HepG2 (cell line): ENCODE data around the gene PDIA4. TPM values are rescaled to one million over a fixed set of nuclear protein-coding genes. Genes with fewer than 3 reads are reported as not detected.

Experiments used
- ATAC-seq: fragments of 200-7000 bp; cut with Tn5 transposase; 3 replicates; pipeline ENCODE4 v1.9.1; 2020; ENCODE audit warnings: mild to moderate bottlenecking, moderate library complexity
- BruUV-seq: library from RNA; stranded (reverse); fragments of 400-500 nt; replicated peaks from 2 replicates; lab custom pipeline; 2021; lab: Mats Ljungman, UMichigan
- CTCF ChIA-PET: fragments of 300-600 bp; formaldehyde crosslinking; extraction: SDS; loops from one replicate; lab custom pipeline; 2021; ENCODE audit warnings: low total read pairs, inconsistent platforms, low intra/inter-chr PET ratio; lab: Yijun Ruan, JAX
- POLR2A ChIA-PET: fragments of 350-600 bp; sonication (Branson Sonifier 250); formaldehyde crosslinking; loops from one replicate; lab custom pipeline; 2020; ENCODE audit warnings: antibody characterized with exemption, inconsistent platforms; lab: Yijun Ruan, JAX
- DNase-seq: peaks from one replicate; pipeline ENCODE4 v3.0.0-alpha.2; 2015; ENCODE audit warnings: low spot score
- FAIRE-seq: peaks from 3 replicates; lab custom pipeline; 2011; peaks lifted over from hg19 to GRCh38; lab: Jason Lieb, UNC
- H2AFZ ChIP-seq: one replicate; pipeline ENCODE4 v1.6.1; 2011; ENCODE audit warnings: low read length, inconsistent platforms
- H3K27ac ChIP-seq: fragments of 300-600 bp; 3 replicates; pipeline ENCODE4 v1.8.0; 2011; ENCODE audit warnings: mixed run types, mild to moderate bottlenecking, mixed read lengths, low read length, inconsistent platforms; ENCODE audit not compliant: insufficient read depth; ENCODE audit errors: extremely low read length
- H3K27me3 ChIP-seq, 2 experiments: fragments of 200-600 bp in 1 of 2; 2 replicates in 1 of 2; 3 replicates in 1 of 2; pipeline versions ENCODE4 v1.6.0 to v1.8.0; 2011; ENCODE audit warnings: low read length in 2 of 2, mild to moderate bottlenecking in 2 of 2, moderate library complexity in 2 of 2, inconsistent platforms in 1 of 2; ENCODE audit not compliant: insufficient read depth in 2 of 2, control insufficient read depth in 1 of 2
- H3K36me3 ChIP-seq, 2 experiments: fragments of 200-600 bp in 1 of 2; replicated peaks in 1 of 2; 2 replicates in 1 of 2; 3 replicates in 1 of 2; pipeline versions ENCODE4 v1.5.1 to v1.8.0; 2011; ENCODE audit warnings: low read length in 2 of 2, inconsistent platforms in 1 of 2; ENCODE audit not compliant: insufficient read depth in 2 of 2, control insufficient read depth in 1 of 2
- H3K4me1 ChIP-seq: 2 replicates; pipeline ENCODE4 v1.5.1; 2012; ENCODE audit warnings: low read length, inconsistent platforms; ENCODE audit not compliant: insufficient read depth
- H3K4me2 ChIP-seq: 2 replicates; pipeline ENCODE4 v1.6.0; 2011; ENCODE audit warnings: low read depth, low read length, inconsistent platforms
- H3K4me3 ChIP-seq, 3 experiments: fragments of 200-600 bp in 1 of 3; sonication (generic), shearing (Covaris generic) in 1 of 3; replicated peaks in 1 of 3; 2 replicates each; pipeline ENCODE4 v1.5.1; 2011 to 2016; ENCODE audit warnings: low read length in 3 of 3, inconsistent platforms in 2 of 3, low read depth in 2 of 3, mild to moderate bottlenecking in 2 of 3, control low read depth in 1 of 3, mixed read lengths in 1 of 3; ENCODE audit not compliant: insufficient read depth in 1 of 3
- H3K79me2 ChIP-seq: one replicate; pipeline ENCODE4 v1.6.1; 2011; ENCODE audit warnings: low read length, inconsistent platforms; ENCODE audit not compliant: insufficient read depth
- H3K9ac ChIP-seq: 2 replicates; pipeline ENCODE4 v1.6.0; 2011; ENCODE audit warnings: mild to moderate bottlenecking, low read depth, low read length, inconsistent platforms; ENCODE audit not compliant: insufficient read depth
- H3K9me3 ChIP-seq: 2 replicates; pipeline ENCODE4 v1.5.1; 2012; ENCODE audit warnings: mild to moderate bottlenecking, low read length
- H4K20me1 ChIP-seq: 2 replicates; pipeline ENCODE4 v1.6.0; 2011; ENCODE audit warnings: inconsistent platforms, mild to moderate bottlenecking, low read length, moderate library complexity; ENCODE audit not compliant: insufficient read depth
- ATF2 ChIP-seq: sonication (generic); formaldehyde crosslinking; IDR thresholded peaks from 2 replicates; pipeline ENCODE4 v1.4.0; 2020; ENCODE audit warnings: missing genetic modification reagents
- ELF3 ChIP-seq: IDR thresholded peaks from 2 replicates; pipeline ENCODE4 v1.6.1; 2016; ENCODE audit warnings: missing genetic modification reagents, missing compliant biosample characterization
- HNF1B ChIP-seq: sonication (generic); formaldehyde crosslinking; IDR thresholded peaks from 2 replicates; pipeline ENCODE4 v1.5.1; 2020; ENCODE audit warnings: mild to moderate bottlenecking, moderate library complexity, missing genetic modification reagents
- SMC3 ChIP-seq: IDR thresholded peaks from 2 replicates; pipeline ENCODE4 v1.6.1; 2011; ENCODE audit warnings: low read length, improper control_type of control experiment
- SNAPC5 ChIP-seq: sonication (generic); formaldehyde crosslinking; IDR thresholded peaks from 2 replicates; pipeline ENCODE4 v1.8.1; 2023; ENCODE audit warnings: mild to moderate bottlenecking, missing genetic modification reagents, borderline replicate concordance
- SSRP1 ChIP-seq: IDR thresholded peaks from 2 replicates; pipeline ENCODE4 v1.6.1; 2016; ENCODE audit warnings: control low read depth
- ZGPAT ChIP-seq: IDR thresholded peaks from 2 replicates; pipeline ENCODE4 v1.6.1; 2016; ENCODE audit warnings: mild to moderate bottlenecking
- ZNF143 ChIP-seq: sonication (generic); formaldehyde crosslinking; IDR thresholded peaks from 2 replicates; pipeline ENCODE4 v1.4.0; 2020; ENCODE audit warnings: missing genetic modification reagents
- ZNF841 ChIP-seq: sonication (generic); formaldehyde crosslinking; IDR thresholded peaks from 2 replicates; pipeline ENCODE4 v1.8.1; 2023; ENCODE audit warnings: missing genetic modification reagents, borderline replicate concordance
- ZSCAN22 ChIP-seq: sonication (generic); formaldehyde crosslinking; IDR thresholded peaks from 2 replicates; pipeline ENCODE4 v1.4.0; 2020; ENCODE audit warnings: mild to moderate bottlenecking, missing genetic modification reagents
- ZSCAN9 ChIP-seq: IDR thresholded peaks from 2 replicates; pipeline ENCODE4 v1.6.1; 2016; ENCODE audit warnings: borderline replicate concordance
- WGBS: methylation state at CpG from one replicate; pipeline ENCODE4 v1.1.6; 2017; ENCODE audit warnings: low lambda C conversion rate; 5-methylcytosine and 5-hydroxymethylcytosine counted together
- in situ Hi-C: cut with HindIII; loops from 2 replicates; pipeline ENCODE4 v1.10.0; 2017; ENCODE audit warnings: low pct_unique_long_range_greater_than_20kb; ENCODE audit not compliant: extremely low pct_ligation_motif_present
- intact Hi-C: fragments of 100-400 bp; cut with micrococcal nuclease; formaldehyde crosslinking; loops from one replicate; pipeline ENCODE4 v1.10.0; 2022; ENCODE audit not compliant: unreplicated experiment
- polyA plus RNA-seq, 8 experiments: library from polyadenylated mRNA; depleted of rRNA in 3 of 8; stranded (reverse) in 7 of 8; unstranded in 1 of 8; fragments of >200 nt; fragmentation: Illumina TruSeq in 4 of 8; extraction: Trizol in 4 of 8; gene quantifications; 2 replicates each; pipeline versions ENCODE4 v1.2.1 to v1.2.3, GENCODE V29; 2011 to 2016; ENCODE audit warnings: low read depth in 4 of 8, missing spikeins in 1 of 8, mixed read lengths in 1 of 8; ENCODE audit not compliant: insufficient read depth in 1 of 8
- total RNA-seq, 5 experiments: library from RNA; depleted of rRNA; stranded (reverse); fragments of >200 nt; fragmentation: Illumina TruSeq; extraction: Trizol; gene quantifications; 2 replicates each; pipeline ENCODE4 v1.2.3, GENCODE V29; 2016; ENCODE audit warnings: low read depth in 1 of 5

PDIA4 gene
- total and polyA plus RNA-seq, 2 of the 13 experiments (the other 11 are each of a cell fraction or from before 2014, with no cell fraction given): 278 to 402 TPM

GRCh38 chr7:148962823-148963582 lies 65.3 kb downstream of the PDIA4 start (continued):
- TF ChIP-seq ATF2 (CRISPR knock-in tag) (peak; percentile 45; the same call in 1 of the 2 replicates), SSRP1 (peak; percentile 87; the same call in 1 of the 2 replicates), ELF3 (CRISPR knock-in tag) (peak; percentile 6; the same call in 1 of the 2 replicates), ZGPAT (peak; percentile 41), SMC3 (peak; percentile 75), ZSCAN9 (CRISPR knock-in tag) (peak; percentile 21; the same call in 1 of the 2 replicates), SNAPC5 (CRISPR knock-in tag) (peak; percentile 100), ZSCAN22 (CRISPR knock-in tag) (peak; percentile 75), ZNF143 (CRISPR knock-in tag) (peak; percentile 83)

GRCh38 chr7:148962440-148962822 lies 65.9 kb downstream of the PDIA4 start:
- Histone ChIP-seq H3K4me1 (peaks cover 60% of the 10 kb centered on the region), H3K4me2 (peak overlapping the region; percentile 79), H3K4me3 (peak overlapping the region; percentile 70 to 81 (median 71)), H3K9ac (peak overlapping the region; percentile 61), H3K27me3 (no peaks in the 10 kb centered on the region; a peak in 2 of 5 replicates), H4K20me1 (no peaks in the 10 kb centered on the region), H2AFZ (no peak overlapping the region), H3K27ac (no peak overlapping the region), H3K9me3 (no peaks in the 10 kb centered on the region), H3K79me2 (no peaks in the 10 kb centered on the region), H3K36me3 (no peaks in the 10 kb centered on the region)
- POLR2A ChIA-PET: no interaction called here
- FAIRE-seq (no peak), ATAC-seq (no peak), DNase-seq (no peak)
- in situ Hi-C loops: loop anchor here (5.0 to 25.0 kb wide), 3 partner anchors 385 to 700 kb away; no protein-coding TSS in a partner anchor
- BruUV-seq: no TSS peak
- CTCF ChIA-PET: interaction anchor here (0.8 kb wide), 1 partner anchor 106 kb away, joined by 3 read pairs; no protein-coding TSS in a partner anchor
- TF ChIP-seq ZNF841 (CRISPR knock-in tag) (no peak), HNF1B (CRISPR knock-in tag) (0 out of 2 replicates have a peak, but pooled peaks have one; percentile 36)
- intact Hi-C loops: loop anchor here (2.0 to 10.0 kb wide), 5 partner anchors 80 to 460 kb away; partner anchors contain the start of genes CUL1 and EZH2
- WGBS: 15% methylated on average over 5 of the region's 5 CpGs
